GM13976 (cell line): ENCODE data around the gene ZNF215.

Source experiments
- DNase-seq: peaks from one replicate; pipeline ENCODE4 v3.0.0; 2012; ENCODE audit warnings: low spot score
- in situ Hi-C: fragments of 300-500 bp; cut with MboI; formaldehyde crosslinking; loops from one replicate; pipeline ENCODE4 v1.12.0; 2022; ENCODE audit warnings: low sequenced_read_pairs, mixed read lengths, inconsistent platforms; ENCODE audit not compliant: unreplicated experiment
- TF ChIP-seq, protein P1 (sequence below): IDR thresholded peaks from 2 replicates; pipeline ENCODE4 v1.5.1; 2012; ENCODE audit warnings: borderline replicate concordance, mild to moderate bottlenecking; ENCODE audit not compliant: insufficient read depth; ENCODE audit errors: extremely low read depth, missing control alignments, control extremely low read depth

ZNF215 gene

DNA sequence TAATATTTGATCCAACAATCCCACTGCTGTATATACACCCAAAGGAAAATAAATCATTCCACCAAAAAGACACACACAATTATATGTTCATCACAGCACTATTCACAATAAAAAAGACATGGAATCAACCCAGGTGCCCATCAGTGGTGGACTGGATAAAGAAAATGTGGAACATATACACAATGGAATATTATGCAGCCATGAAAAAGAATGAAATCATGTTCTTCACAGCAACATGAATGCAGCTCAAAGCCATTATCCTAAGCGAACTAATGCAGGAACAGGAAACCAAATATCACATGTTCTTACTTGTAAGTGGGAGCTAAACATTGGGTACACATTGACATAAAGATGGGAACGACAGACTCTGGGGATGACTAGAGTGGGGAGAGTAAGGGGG is 6.5 kb upstream of the ZNF215 start:
- no peak for DNase-seq
- TF ChIP-seq, protein P1, sequence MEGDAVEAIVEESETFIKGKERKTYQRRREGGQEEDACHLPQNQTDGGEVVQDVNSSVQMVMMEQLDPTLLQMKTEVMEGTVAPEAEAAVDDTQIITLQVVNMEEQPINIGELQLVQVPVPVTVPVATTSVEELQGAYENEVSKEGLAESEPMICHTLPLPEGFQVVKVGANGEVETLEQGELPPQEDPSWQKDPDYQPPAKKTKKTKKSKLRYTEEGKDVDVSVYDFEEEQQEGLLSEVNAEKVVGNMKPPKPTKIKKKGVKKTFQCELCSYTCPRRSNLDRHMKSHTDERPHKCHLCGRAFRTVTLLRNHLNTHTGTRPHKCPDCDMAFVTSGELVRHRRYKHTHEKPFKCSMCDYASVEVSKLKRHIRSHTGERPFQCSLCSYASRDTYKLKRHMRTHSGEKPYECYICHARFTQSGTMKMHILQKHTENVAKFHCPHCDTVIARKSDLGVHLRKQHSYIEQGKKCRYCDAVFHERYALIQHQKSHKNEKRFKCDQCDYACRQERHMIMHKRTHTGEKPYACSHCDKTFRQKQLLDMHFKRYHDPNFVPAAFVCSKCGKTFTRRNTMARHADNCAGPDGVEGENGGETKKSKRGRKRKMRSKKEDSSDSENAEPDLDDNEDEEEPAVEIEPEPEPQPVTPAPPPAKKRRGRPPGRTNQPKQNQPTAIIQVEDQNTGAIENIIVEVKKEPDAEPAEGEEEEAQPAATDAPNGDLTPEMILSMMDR: no peak

DNA sequence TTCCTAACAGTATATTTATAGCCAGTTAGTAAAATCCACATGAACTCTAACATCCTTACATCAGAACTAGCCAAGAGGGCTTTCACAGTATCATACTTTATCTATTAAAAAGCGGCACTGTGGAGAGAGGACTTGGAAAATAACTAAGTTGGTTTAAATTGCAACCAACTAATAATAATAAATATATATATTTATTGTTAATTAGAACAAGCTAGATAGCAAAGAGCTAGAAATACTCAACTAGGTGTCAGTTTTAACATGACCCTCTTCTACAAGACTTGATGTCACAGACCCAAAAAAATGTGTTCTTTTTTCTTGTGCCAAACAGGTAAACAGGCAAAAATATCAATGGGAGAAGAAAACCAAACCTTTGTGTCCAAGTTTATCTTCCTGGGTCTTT is 5.5 kb upstream of the ZNF215 start, which contains the start of gene OR2D3:
Gene OR2D3, plus strand, starts transcription at position 301 of the 400 bp plus-strand sequence. Its CDS starts 0 bp downstream, at position 301.
- TF ChIP-seq, protein P1: no peak
- no peak for DNase-seq
- in situ Hi-C loops: no loop called here

More for the DNA sequence above, 6.5 kb upstream of the ZNF215 start:
- in situ Hi-C loops: no loop called here

DNA sequence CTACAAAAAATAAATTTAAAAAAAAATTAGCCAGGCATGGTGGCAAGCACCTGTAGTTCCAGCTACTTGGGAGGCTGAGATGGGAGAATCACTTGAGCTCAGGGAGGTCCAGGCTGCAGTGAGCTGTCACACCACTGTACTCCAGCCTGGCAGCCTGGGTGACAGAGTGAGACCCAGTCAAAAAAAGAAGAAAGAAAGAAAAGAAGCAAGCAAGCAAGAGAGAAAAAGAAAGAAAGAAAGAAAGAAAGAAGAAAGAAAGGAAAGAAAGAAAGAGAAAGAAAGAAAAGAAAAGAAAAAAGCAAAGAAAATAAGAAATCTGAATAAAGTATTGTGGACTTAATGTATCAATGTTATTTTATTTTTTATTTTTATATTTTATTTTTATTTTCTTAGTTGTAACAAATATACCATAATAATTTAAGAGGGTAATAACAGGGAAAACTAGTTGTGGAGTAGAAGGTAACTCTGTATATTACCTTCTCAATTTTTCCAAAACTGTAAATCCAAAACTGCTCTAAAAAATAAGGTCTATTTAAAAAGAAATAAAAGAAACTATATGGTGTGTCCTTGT is 1.1 kb upstream of the ZNF215 start:
- in situ Hi-C loops: no loop called here
- TF ChIP-seq, protein P1: no peak
- no peak for DNase-seq

DNA sequence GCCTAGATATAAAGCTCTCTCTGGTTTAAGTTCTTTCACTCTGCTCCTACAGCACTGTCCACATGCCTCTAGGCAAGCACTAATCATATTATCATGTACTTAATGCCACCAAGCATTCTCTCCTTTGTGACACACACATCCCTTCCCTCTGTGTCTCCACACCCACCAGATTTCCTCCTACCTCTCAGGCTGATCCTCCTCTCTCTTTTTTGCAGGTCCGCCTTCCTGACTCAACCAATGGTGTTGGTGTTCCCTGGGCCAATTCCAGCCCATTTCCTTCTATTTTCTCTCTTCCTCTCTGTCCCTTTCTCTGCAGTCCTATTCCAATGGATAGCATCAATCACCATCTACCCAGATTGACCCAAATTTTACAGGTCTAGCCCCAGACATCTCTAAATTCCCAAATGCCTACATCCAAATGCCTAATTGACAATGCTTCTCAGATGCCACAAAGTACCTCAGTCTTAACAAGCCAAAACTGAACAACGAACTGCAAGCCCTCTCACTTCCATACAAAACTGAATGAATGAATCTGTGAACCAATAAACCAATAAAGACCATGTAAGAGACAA is 504 bp upstream of the ZNF215 start:
- TF ChIP-seq, protein P1: no peak
- in situ Hi-C loops: no loop called here
- no peak for DNase-seq

DNA sequence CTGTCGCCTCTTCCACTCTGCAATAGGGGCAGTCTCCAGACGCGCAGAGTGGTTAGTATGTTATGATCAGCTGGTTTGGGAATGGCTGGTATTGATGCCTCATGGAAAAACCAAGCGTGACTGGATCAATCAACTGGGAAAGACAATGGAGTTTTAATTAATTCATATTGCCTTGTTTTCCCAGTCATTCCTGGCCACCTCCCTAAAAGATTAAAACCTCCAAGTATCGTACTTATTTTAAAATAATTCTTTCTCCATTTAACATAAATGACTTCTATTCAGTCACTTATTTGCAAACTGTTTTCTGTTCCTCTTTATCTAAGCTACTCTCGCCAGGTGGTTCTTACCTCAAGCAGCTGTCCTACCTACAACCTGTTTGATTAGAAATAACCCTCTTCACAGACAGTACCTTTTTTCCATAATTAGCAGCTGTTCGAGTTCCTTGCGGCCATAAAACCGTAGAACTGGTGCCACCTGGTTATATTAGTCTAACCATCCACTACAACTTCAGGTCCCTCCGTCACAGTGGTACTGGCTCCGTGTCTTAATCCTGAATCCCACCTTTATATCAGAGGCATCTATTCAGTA is 898 bp downstream of the ZNF215 start:
- DNase-seq: peak; percentile 38
- TF ChIP-seq, protein P1: no peak
- in situ Hi-C loops: no loop called here

DNA sequence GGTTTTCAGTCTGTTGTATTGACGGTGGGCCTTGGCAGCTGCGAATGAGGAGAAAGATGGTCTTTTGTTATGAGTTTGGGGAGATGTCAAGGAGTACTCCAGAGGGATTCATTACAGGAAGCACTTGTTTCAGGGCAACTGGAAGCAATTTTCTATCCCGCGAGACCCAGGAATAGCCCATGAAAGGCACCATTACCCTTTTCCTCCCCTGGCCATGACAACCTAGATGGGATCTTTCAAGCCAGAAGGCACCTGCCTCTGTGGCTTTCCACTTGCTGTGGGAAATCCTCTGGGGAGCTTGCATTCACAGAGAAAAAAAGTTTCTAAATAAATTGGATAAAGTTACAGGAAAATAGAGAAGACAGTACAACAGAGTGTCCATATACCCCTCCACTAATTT is 2.7 kb downstream of the ZNF215 start:
- in situ Hi-C loops: no loop called here
- no peak for DNase-seq
- TF ChIP-seq, protein P1: no peak
